NCI-H128 (cell line): Measurements from ENCODE around the gene FBXO24.

Experiments used
- DNase-seq: peaks from one replicate; lab custom pipeline; 2025; ENCODE audit not compliant: unreplicated experiment; lab: John Stamatoyannopoulos, UW

The FBXO24 gene

DNA sequence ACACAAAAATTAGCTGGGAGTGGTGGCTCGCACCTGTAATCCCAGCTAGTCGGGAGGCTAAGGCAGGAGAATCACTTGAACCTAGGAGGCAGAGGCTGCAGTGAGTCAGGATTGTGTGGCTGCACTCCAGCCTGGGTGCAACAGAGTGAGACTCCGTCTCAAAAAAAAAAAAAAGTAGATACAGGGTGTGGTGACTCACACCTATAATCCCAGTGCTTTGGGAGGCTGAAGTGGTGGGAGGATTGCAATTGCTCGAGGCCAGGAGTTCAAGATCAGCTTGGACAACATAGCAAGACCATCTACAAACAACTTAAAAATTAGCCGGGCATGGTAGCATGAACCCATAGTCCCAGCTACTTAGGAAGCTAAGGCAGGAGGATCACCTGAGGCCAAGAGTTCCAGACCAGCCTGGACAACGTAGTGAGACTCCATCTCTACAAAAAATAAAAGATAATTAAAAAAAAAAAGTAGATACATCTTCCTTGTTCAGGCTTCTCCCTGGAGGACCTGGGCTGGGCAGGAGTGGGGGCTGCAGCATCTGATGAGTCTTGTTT lies 28.3 kb downstream of the FBXO24 start:
- no peak for DNase-seq

DNA sequence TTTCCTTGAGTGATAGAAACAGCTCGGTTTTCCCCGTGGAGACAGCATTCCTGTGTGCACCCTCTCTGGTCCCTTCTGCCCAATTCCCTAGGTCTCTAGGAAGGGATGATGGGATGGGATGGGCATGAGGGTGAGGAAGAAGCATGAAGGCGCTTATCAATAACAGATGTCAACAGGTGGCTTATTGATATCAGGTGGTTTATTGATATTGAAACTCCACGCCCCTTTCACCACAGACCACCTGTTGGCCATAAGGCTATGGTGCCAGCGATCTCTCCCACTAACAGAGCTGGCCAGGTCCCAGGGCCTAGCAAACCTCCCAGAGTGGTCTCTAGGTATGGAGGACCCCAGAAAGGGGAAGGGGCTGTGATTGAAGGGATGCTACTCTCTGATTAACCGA lies 34.1 kb downstream of the FBXO24 start:
- no peak for DNase-seq

DNA sequence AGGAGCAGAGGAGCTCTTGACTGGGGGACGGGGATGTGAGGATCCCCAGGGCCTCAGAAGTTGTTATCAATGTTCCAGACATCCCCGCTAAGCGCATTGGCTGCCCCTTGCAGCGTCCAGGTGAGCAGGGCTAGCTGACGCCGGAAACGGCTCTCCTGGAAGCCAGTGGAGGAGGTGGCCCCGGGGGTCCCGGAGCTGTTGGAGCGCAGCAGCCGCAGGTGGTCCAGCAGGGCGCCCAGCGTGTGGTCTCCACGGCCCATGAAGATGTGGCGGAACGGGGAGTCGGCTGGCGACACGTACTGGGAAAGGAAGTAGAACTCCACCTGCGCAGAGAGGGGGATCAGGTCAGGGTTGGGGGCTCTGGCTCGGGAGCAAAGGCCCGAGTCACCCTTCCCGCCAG lies 34.7 kb downstream of the FBXO24 start:
- no peak for DNase-seq

DNA sequence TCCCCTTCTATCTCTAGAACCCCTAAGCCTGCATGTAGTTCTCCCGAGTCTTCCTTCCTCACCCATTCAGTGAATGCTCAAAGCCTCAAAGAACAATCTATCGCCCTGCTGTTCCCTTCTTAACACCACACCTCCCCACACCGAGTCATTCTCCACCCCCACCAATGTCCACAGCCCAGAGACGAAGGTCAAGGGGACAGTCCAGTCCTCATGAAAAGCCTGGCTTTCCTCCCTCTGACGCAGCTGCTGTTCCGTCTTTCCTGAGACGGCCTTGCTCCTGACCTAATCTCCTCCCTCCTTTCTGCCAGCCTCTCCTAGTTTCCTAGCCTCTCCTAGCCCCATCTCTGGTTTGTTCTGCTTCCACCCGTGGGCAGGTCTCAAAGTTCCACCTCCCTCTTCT lies 35.4 kb downstream of the FBXO24 start:
- DNase-seq = no peak

DNA sequence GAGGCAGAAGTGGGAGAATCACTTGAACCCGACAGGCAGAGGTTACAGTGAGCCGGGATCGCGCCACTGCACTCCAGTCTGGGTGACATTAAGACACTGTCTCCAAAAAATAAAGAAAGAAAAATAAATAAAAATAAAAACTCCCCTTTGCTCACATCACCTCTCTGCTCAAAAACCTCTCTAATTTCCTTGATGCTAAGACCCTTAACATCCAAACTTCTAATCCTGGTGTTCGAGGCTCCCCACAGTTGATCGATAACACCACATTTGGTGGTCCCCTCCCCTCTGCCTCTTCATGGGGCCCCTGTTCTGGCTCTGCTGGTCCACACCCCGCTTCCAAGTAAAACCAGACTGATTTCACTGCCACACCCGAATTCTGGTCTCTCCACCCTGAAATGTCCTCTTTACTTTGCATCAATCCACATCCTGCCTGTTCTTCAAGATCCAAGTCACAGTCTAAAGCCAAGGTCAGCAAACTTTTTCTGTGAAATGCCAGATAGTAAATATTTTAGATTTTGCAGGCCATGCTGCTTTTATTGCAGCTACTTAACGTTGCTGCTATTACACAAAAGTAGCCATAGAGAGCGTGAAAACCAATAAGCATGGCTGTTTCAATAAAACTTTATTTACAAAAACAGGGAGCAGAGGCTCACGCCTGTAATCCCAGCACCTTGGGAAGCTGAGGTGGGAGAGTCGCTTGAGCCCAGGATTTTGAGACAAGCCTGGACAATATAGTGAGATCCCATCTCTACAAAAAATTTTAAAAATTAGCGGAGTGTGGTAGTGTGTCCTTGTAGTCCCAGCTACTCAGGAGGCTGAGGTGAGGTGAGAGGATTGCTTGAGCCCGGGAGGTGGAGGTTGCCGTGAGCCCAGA lies 38.1 kb downstream of the FBXO24 start:
- no peak for DNase-seq

DNA sequence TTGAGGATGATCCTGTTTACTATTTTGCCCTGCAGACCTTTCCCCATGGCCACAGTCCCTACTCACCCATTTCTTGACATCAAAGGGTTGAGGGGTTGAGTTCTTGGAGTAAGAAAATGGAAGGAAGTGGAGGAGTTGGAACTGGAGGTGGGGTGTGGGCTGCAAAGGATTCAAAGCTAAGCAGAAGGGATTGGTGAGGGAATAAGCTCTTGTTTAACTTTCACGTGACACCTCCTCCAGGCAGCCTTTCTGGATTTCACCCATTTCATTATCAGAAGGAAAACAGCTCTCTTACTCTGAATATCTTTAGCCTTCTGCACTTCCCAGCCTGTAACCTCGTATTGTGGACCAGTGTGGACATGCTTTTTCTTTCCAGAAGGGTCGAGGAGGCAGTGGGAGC lies 39.9 kb downstream of the FBXO24 start:
- DNase-seq = no peak

DNA sequence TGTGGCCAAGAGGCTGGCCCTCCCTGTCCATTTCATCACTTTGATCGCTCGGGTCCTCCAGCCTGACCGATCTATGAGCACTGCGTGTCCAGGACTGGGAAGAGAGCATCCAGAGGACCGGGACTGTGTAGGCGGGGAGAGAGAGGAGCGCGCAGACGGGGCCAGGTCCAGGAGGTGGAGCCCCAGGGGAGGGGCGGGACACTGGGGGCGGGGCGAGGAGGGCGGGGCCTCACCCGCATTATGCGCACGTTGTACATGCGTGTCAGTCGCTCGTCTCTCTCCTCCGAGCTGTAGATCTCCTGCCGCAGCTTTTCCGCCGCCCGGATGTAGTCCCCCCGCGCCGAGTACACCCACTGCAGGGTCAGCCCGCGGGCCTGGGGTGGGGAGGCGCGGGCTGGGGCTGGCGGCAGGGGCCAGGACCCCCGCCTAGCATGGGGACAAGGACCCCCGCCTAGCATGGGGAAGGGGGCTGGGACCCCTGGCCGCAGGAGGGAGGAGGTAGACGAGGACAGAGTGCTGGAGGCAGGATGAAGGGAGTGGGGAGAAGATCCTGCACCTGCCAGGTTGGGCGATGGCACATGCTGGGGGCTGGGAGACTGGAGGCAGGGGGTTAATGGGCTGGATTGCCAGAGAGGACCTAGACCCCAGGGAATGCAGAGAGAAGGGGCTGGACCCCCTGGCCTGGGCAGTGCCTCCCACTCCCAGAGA lies 40.6 kb downstream of the FBXO24 start:
- peak; percentile 46 for DNase-seq

DNA sequence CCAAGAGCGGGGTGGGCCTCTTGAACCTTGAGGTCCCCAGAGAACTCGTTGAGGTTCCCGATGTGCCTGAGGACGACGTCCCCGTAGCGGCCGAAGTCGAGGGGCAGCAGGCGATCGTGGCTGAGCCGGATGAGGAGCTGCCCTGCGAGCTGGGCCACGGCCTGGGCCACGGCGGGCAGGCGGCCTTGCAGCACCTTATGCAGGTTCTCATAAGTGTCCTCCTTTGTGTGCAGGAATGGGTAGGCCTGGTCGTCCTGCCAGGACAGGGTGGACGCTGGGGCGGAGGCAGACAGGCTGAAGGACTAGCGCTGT lies 41.1 kb downstream of the FBXO24 start:
- no peak for DNase-seq

DNA sequence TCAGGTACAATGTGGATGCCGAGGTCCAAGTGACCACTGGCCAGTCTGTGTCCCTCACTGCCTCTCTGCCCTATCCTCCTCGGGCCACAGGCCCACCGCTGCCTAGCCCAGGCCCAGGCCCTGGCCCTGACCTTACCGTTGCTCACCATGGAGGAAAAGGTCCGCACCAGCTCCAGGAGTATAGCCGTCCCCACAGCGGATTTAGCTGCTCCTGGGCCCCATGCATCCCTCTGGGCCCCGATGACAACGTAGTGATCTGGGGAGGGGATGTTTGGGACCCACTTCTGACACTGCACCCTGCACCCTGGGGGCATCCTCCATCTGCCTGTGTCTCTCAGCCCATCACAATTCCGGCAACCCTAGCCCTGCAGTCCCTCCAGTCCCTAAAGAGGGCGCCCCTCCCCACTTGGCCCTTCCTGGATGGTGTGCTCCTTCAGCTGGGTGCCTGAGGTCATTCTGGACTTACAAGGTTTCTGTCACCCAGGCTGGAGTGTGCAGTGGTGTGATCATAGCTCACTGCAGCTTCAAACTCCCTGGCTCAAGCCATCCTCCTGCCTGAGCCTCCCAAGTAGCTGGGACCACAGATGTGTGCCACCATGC lies 43.1 kb downstream of the FBXO24 start:
- no peak for DNase-seq

DNA sequence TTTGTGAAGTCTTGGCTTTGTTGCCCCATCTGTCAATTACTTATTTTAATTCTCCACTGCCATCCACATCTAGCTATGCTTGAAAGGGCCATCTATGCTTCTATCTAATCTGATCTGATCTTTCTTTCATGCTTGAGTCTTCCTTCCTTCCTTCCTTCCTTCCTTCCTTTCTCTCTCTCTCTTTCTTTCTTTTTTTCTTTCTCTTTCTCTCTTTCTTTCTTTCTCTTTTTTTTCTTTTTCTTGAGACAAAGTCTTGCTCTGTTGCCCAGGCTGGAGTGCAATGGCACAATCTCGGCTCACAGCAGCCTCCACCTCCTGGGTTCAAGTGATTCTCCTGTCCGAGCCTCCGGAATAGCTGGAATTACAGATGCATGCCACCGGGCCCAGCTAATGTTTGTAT lies 43.9 kb downstream of the FBXO24 start:
- DNase-seq = no peak

DNA sequence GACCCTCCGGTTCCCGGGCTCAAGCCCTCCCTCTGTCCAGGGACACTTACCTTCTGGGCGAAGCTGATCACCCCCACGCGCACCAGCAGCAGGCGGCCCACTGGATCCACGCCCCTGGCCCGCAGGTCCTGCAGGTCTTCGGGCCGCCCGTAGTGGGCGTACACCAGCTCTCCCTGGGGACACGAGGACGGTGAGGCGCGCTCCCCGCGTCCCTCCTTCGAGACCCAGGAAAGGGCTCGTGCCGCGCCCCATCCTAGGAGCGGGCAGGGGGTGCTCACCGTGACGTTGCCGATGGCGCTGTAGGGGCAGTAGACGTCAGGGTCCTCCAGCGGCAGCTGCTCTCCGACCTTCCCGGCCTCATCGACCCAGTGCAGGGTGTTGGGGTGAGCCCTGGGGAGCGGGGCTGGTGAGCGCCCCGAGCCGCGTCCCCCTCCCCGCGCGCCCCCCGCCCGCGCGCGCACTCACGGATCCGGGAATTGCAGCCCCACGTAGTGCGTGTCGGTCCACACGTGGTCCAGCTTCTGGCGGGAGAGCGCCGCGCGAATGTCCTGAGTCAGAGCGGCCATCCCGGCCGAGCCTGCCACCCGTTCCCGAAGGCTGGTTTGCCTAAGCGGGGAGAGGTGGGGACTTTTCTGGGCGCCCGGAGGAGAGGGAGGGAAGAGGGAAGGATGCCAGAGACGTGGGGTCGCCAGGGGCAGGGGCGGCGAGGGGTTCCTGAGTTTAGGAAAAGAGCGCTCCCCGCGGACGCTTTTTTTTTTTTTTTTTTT lies 47.0 kb downstream of the FBXO24 start:
- DNase-seq = peak; percentile 8

DNA sequence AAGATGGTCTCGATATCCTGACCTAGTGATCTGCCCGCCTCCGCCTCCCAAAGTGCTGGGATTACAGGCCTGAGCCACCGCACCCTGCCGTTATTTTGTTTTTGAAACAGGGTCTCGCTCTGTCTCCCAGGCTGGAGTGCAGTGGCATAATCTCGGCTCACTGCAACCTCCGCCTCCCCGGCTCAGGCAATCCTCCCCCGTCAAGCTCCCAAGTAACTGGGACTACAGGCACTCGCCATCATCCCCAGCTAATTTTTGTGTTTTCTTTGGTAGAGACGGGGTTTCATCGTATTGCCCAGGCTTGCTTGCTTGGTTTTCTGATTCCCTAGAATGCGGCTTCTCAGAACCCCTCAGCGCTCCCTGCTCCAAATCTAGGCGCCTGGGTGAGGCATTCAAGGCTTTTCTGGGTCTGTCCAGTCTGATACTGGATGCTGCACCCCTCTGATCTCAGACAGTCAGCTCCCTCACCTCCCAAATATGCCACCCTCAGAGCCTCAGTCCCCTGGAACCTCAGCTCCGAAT lies 53.9 kb downstream of the FBXO24 start:
- DNase-seq = no peak

DNA sequence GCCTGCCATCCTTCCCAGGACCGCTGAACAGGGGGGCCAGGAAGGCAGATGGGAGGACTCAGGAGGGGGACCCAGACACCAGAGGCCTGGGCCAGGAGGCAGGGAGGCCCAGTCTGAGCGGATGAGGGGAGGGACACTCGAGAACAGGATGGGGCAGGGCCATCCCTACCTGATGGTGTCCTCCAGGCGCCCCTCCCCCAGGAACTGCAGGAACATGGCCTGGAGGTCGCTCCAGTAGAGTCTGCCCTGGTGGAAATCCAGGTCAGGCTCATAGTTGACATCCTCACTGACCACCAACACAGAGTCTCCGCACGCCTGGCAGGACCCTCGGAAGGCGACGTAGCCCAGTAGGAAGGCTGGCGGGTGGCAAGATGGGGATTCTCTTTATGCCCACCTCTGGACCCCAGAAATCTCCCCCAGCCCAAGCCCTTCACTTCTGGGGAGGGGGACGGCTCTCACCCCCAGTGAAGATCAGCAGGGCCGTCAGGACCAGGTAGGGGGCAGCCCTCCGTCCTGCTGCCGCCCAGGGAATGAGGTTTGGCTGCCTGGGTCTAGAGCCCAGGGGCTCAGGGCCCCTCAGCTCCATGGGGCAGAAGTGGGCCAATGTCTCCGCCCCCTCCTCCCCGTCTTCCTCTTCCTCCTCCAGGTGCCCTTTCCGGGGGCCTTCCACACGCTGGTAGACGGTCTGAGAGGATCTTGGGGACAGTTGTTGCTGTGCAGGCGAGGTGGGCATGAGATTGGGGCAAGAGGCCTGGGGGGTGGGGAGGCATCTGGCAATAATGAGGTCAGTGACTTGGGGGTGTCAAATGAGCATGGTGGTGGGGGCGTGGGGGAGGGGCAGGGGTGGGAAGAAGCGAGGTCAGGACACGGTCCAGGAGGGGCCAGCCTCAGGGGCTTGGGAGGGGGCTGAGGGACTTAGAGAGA lies 54.7 kb downstream of the FBXO24 start:
- no peak for DNase-seq

DNA sequence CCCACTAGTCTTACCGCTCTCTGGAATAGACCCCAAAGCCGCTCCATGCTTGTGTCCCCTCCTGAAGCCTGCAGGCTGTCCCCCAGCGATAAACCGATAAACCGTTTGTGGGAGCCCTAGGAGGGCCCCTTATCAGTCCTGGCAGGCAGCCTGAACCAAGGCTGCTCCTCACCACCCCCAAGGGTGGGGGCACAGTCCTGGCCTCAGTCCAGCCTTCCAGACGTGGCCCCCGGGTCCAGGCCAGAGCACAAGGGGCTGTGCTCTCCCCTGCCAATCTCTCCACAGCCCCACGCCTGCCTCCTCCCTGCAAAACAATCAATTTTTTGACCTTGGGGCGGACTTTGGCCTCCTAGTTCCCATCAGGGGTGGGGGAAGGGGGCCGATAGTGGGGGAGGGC lies 55.3 kb downstream of the FBXO24 start, which contains the start of gene TFR2:
Gene TFR2 (minus strand): TSS at position 90 of the 397 bp plus-strand sequence. CDS start 43 bp downstream, at position 47.
- DNase-seq = no peak

DNA sequence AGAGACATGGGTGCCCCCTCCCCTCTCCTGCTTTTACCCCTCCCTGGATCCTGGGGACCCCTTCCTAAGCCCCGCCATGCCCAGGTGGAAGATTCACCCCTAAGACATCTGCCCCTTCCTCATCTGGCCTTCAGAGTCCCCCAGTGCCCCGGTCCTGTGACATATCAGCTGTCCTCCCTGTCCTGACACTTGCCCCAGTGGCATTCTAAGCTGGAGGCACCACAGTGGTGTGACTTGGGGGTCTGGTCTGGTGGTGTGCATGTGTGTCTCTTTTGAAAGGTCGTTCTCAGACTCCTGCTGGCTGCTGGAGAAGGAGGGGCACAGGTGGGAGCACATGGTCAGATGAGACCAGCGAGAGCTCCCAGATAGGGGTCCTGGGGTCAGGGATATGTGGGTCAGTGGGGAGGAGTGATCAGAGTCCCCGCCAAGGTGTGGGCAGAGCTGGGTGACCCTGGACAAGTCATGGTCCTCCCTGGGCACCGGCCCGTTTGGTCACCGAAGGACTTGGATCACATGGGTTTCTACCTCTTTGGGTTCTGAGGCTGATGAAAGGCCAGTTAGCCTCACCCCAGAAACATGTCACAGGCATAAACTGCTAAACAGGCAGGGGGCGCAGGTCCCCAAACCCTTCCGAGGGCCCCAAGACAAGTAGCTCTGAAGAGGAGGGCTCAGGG lies 55.9 kb downstream of the FBXO24 start:
- DNase-seq = no peak

DNA sequence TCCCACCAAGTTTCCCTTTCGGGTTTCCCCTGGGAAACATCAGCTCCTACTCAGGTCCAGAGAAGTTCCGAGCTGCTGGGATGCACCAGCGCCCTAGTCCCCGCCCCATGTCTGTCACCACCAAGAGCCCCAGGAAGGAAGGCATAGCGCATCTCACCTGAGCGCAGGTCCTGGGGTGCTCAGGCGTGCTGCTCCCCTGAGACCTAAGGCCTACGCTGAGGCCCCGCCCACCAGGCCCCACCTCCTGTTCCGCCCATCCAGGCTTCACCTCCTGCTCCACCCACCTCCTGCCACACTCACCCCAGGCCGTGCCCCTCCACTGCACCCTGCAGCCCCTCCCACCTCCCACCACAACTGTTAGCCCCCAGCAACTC lies 56.4 kb downstream of the FBXO24 start:
- no peak for DNase-seq

DNA sequence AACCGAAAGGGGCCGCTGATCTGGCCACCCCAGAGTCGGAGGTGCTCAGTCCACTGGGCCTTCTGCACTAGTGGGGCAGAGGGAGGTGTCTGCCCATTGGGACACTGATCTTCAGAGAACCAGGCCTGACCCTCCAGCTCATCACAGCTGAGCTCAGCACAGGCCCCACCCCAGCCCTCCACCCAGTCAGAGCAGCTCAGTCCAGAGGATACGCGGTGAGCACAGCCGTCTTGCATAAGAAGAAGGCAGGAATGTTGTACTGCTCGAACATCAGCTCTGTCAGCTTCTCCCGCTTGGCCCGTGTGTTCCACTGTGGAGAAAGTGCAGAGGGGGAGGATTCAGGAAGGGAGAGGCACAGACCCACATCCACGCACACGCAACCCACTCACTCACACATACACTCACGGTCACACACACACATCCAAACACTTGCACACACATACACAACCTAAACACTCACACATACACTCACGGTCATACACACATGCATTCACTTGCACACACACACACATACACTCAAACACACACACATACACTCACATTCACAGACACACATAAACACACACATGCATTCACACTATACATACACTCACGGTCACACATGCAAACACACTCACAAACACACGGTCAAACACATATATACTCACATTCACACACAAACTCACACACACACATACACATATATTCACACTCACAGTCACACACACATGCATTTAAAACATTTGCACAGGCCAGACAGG lies 63.9 kb downstream of the FBXO24 start:
- no peak for DNase-seq
